ENCODE measurements around the gene GSTO2. TPM values are rescaled to one million over a fixed set of nuclear protein-coding genes. Genes with fewer than 3 reads are reported as not detected.

GSTO2 gene
- total and polyA plus RNA-seq, 2 experiments from 2014 or later = 30.7 to 49.8 TPM

DNA sequence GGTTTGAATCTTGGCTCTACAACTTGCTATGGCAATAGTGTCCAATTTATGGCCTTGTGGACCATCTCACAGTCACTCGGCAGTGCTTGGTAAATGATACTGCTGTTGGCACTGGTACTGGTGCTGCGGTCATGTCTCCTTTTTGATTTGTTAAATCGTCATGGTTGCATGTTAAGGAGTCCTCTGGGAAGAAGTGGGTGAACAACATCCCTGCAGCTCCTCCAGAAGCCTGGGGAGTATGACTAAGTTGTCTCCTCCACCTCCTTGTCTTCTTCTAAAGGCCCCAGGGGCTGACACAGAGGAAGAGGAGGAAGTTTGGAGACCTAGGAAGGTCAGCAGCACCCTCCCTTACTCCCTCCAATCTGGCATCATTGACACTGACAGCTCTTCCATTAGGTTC, 60.8 kb downstream of the GSTO2 start:
- 0 out of 2 replicates have a peak overlapping the region, but pooled peaks have one; percentile 49 for H3K27ac Mint-ChIP-seq
- Histone ChIP-seq H3K36me3 (ENCODE audit: insufficient read depth) (no peaks in the 10 kb centered on the region), H3K9me2 (ENCODE audit: insufficient read depth) (0 out of 2 replicates have a peak, but pooled peaks cover 2% of the 10 kb centered on the region), H3K27ac (ENCODE audit: low read depth) (peak overlapping the region; percentile 92), H3K79me2 (replicated peaks; ENCODE audit: insufficient read depth) (peaks cover 97% of the 10 kb centered on the region), H3F3A (replicated peaks; ENCODE audit: low read depth) (peaks cover 7% of the 10 kb centered on the region), H3K27me3 (ENCODE audit: insufficient read depth) (no peaks in the 10 kb centered on the region), H4K20me1 (replicated peaks; ENCODE audit: insufficient read depth) (peaks cover 2% of the 10 kb centered on the region; the same call in 1 of the 2 replicates), H2AFZ (no peak overlapping the region), H3K4me1 (ENCODE audit: insufficient read depth) (peaks cover 76% of the 10 kb centered on the region), H3K4me2 (peak overlapping the region; percentile 61), H3K4me3 (no peak overlapping the region; the same call in 1 of the 2 replicates)
- H3K27me3 Mint-ChIP-seq (ENCODE audit: insufficient read depth, low read depth, poor library complexity) = peaks cover 12% of the 10 kb centered on the region
- ATAC-seq (no peak), DNase-seq (ENCODE audit: low spot score) (no peak)
- no peak overlapping the region; the same call in 2 of the 3 replicates for H3K4me3 Mint-ChIP-seq
- peaks cover 93% of the 10 kb centered on the region for H3K4me1 Mint-ChIP-seq
- TF ChIP-seq REST (IDR thresholded peaks at IDR 0.05; ENCODE audit: unreplicated experiment) (no peak), ZNF331 (CRISPR knock-in tag; IDR thresholded peaks at IDR 0.05; ENCODE audit: low read depth) (no peak), EZH2phosphoT487 (IDR thresholded peaks at IDR 0.05; ENCODE audit: unreplicated experiment) (no peak), CREB1 (CRISPR knock-in tag; IDR thresholded peaks at IDR 0.05; ENCODE audit: low read depth) (no peak), STAT1 (IDR thresholded peaks at IDR 0.05; ENCODE audit: unreplicated experiment) (no peak), NANOG (IDR thresholded peaks at IDR 0.05; ENCODE audit: borderline replicate concordance) (no peak), EZH2 (IDR thresholded peaks at IDR 0.05; ENCODE audit: low read depth, unreplicated experiment) (no peak), POLR2AphosphoS5 (IDR thresholded peaks at IDR 0.05; ENCODE audit: low read depth) (no peak), ZNF114 (CRISPR knock-in tag; IDR thresholded peaks at IDR 0.05) (no peak), JUNB (IDR thresholded peaks at IDR 0.05; ENCODE audit: unreplicated experiment) (no peak), ZNF462 (CRISPR knock-in tag; IDR thresholded peaks at IDR 0.05) (no peak)
- TF ChIP-seq, protein P1, sequence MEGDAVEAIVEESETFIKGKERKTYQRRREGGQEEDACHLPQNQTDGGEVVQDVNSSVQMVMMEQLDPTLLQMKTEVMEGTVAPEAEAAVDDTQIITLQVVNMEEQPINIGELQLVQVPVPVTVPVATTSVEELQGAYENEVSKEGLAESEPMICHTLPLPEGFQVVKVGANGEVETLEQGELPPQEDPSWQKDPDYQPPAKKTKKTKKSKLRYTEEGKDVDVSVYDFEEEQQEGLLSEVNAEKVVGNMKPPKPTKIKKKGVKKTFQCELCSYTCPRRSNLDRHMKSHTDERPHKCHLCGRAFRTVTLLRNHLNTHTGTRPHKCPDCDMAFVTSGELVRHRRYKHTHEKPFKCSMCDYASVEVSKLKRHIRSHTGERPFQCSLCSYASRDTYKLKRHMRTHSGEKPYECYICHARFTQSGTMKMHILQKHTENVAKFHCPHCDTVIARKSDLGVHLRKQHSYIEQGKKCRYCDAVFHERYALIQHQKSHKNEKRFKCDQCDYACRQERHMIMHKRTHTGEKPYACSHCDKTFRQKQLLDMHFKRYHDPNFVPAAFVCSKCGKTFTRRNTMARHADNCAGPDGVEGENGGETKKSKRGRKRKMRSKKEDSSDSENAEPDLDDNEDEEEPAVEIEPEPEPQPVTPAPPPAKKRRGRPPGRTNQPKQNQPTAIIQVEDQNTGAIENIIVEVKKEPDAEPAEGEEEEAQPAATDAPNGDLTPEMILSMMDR (conservative IDR thresholded peaks at IDR 0.05; ENCODE audit: low read depth in 2 of 2) = no peak
- TF ChIP-seq, protein P2, sequence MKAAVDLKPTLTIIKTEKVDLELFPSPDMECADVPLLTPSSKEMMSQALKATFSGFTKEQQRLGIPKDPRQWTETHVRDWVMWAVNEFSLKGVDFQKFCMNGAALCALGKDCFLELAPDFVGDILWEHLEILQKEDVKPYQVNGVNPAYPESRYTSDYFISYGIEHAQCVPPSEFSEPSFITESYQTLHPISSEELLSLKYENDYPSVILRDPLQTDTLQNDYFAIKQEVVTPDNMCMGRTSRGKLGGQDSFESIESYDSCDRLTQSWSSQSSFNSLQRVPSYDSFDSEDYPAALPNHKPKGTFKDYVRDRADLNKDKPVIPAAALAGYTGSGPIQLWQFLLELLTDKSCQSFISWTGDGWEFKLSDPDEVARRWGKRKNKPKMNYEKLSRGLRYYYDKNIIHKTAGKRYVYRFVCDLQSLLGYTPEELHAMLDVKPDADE (IDR thresholded peaks at IDR 0.05) = no peak
- H3K36me3 Mint-ChIP-seq (ENCODE audit: low read depth) = peaks cover 19% of the 10 kb centered on the region
- H3K9me3 Mint-ChIP-seq = no peaks in the 10 kb centered on the region; the same call in 2 of the 3 replicates
